CD4-positive, CD25-positive, alpha-beta regulatory T cell (primary cell): ENCODE data around the gene SOWAHC. TPM values are rescaled to one million over a fixed set of nuclear protein-coding genes. Genes with fewer than 3 reads are reported as not detected.

Source experiments
- ATAC-seq, 2 donors: fragments of 150-1000 bp; cut with Tn5 transposase; one replicate each; pipeline ENCODE4 v1.10.0; 2021; ENCODE audit warnings: low read depth in 2 of 2, moderate number of reproducible peaks in 2 of 2, moderate library complexity in 1 of 2
- DNase-seq, 3 donors: peaks; one replicate each; pipeline versions ENCODE4 v3.0.0 to v3.0.0-alpha.2; 2012 to 2022; ENCODE audit warnings: mixed read lengths in 1 of 3
- H3K27ac ChIP-seq: one replicate; pipeline ENCODE4 v1.7.0; 2013; ENCODE audit warnings: mild to moderate bottlenecking, low read length; ENCODE audit not compliant: insufficient read depth, poor library complexity, severe bottlenecking
- H3K27me3 ChIP-seq: one replicate; pipeline ENCODE4 v1.7.0; 2013; ENCODE audit warnings: low read length; ENCODE audit not compliant: control insufficient read depth, insufficient read depth
- H3K36me3 ChIP-seq: one replicate; pipeline ENCODE4 v1.7.0; 2013; ENCODE audit warnings: mild to moderate bottlenecking, low read length, moderate library complexity; ENCODE audit not compliant: control insufficient read depth, insufficient read depth
- H3K4me1 ChIP-seq: 2 replicates; pipeline ENCODE4 v1.7.0; 2013; ENCODE audit warnings: mild to moderate bottlenecking, low read length; ENCODE audit not compliant: insufficient read depth, control insufficient read depth, poor library complexity, severe bottlenecking
- H3K4me3 ChIP-seq: one replicate; pipeline ENCODE4 v1.7.0; 2013; ENCODE audit warnings: low read depth, mild to moderate bottlenecking, low read length, moderate library complexity
- H3K9me3 ChIP-seq, 2 experiments: 1 replicate in 1 of 2; 2 replicates in 1 of 2; pipeline ENCODE4 v1.7.0; 2013; ENCODE audit warnings: low read length in 2 of 2, mild to moderate bottlenecking in 1 of 2, moderate library complexity in 1 of 2; ENCODE audit not compliant: control insufficient read depth in 2 of 2
- H3K27ac Mint-ChIP-seq, 3 donors: one replicate each; pipeline ENCODE4 v1.8.0; 2020 to 2022; ENCODE audit warnings: mild to moderate bottlenecking in 3 of 3, mixed read lengths in 3 of 3, moderate library complexity in 2 of 3
- H3K27me3 Mint-ChIP-seq: one replicate; pipeline ENCODE4 v1.8.0; 2022; ENCODE audit warnings: mild to moderate bottlenecking, mixed read lengths
- H3K36me3 Mint-ChIP-seq: one replicate; pipeline ENCODE4 v1.8.0; 2020; ENCODE audit warnings: mixed read lengths
- H3K4me1 Mint-ChIP-seq, 4 donors: one replicate each; pipeline ENCODE4 v1.8.0; 2020 to 2022; ENCODE audit warnings: mixed read lengths in 4 of 4, mild to moderate bottlenecking in 1 of 4
- H3K4me3 Mint-ChIP-seq, 4 donors: one replicate each; pipeline ENCODE4 v1.8.0; 2020 to 2022; ENCODE audit warnings: mild to moderate bottlenecking in 4 of 4, mixed read lengths in 4 of 4, moderate library complexity in 3 of 4
- H3K9me3 Mint-ChIP-seq, 7 donors: one replicate each; pipeline ENCODE4 v1.8.0; 2020 to 2022; ENCODE audit warnings: mixed read lengths in 7 of 7, mild to moderate bottlenecking in 3 of 7, moderate library complexity in 2 of 7
- polyA plus RNA-seq, 4 donors: library from polyadenylated mRNA; unstranded; fragments of 300-500 nt; fragmentation: Illumina TruSeq; gene quantifications; one replicate each; pipeline ENCODE4 v1.2.3, GENCODE V29; 2021
- total RNA-seq: library from RNA; stranded (reverse); gene quantifications from one replicate; pipeline ENCODE4 v1.2.3, GENCODE V29; 2022

Gene SOWAHC
- total and polyA plus RNA-seq, 5 donors from 2014 or later: 0.86 to 4.8 (median 1.5) TPM

DNA sequence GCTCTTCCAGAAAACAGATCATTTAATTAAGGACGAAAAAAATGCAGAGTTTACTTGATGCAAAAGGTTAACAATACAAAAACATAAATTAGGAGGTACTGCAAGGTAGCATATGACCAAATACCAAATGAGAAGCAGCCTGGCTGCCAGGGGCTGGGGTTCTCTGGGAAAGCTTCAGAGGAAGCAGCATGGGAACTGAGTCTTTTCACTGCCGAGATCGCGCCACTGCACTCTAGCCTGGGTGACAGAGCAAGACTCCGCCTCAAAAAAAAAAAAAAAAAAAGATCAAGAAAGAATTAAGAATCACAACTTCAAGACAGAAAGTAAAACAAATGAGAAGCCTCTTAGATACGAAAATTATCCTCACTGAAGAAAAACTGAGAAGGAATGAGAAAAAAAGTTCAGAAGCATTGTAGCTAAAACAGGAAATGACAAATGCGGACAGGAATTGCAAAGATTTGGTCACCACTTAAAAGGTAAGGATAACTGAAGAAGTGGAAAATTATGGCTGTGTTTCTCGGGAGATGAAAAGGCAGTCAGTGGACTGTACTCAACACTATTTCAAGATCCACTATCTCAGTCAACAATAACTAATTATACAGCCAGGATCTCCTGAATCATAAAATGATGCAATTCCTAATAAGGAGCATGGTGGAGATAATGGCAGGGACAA, 4.7 kb upstream of the SOWAHC start:
- Histone ChIP-seq H3K4me1 (peaks cover 10% of the 10 kb centered on the region), H3K27me3 (peaks cover 32% of the 10 kb centered on the region), H3K36me3 (no peaks in the 10 kb centered on the region), H3K9me3 (no peaks in the 10 kb centered on the region), H3K4me3 (peak overlapping the region; percentile 26), H3K27ac (no peak overlapping the region)
- no peak for DNase-seq
- no peak overlapping the region for H3K27ac Mint-ChIP-seq
- H3K4me3 Mint-ChIP-seq: peak overlapping the region in 2 of 4 donors; percentile 29 to 55
- peaks cover 64% of the 10 kb centered on the region for H3K27me3 Mint-ChIP-seq
- ATAC-seq: no peak
- H3K4me1 Mint-ChIP-seq: peaks cover 7 to 18% (median 9%) of the 10 kb centered on the region in 4 donors
- peaks cover 0 to 6% (median 4%) of the 10 kb centered on the region in 7 donors for H3K9me3 Mint-ChIP-seq
- no peaks in the 10 kb centered on the region for H3K36me3 Mint-ChIP-seq

GRCh38 chr2:109611467-109612095, 2.6 kb upstream of the SOWAHC start:
- Mint-ChIP-seq H3K4me1 (peaks cover 7 to 30% (median 14%) of the 10 kb centered on the region in 4 donors), H3K27me3 (peaks cover 76% of the 10 kb centered on the region), H3K27ac (no peak overlapping the region), H3K9me3 (peaks cover 0 to 6% (median 4%) of the 10 kb centered on the region in 7 donors), H3K36me3 (no peaks in the 10 kb centered on the region), H3K4me3 (peak overlapping the region in 3 of 4 donors; percentile 49 to 89 (median 68))
- Histone ChIP-seq H3K27me3 (peaks cover 37% of the 10 kb centered on the region), H3K4me1 (peaks cover 24% of the 10 kb centered on the region), H3K36me3 (no peaks in the 10 kb centered on the region), H3K9me3 (no peaks in the 10 kb centered on the region), H3K27ac (no peak overlapping the region), H3K4me3 (no peak overlapping the region)
- no peak for ATAC-seq
- peak in 1 of 3 donors; percentile 9 for DNase-seq

GRCh38 chr2:109613081-109613921, 863 bp upstream of the SOWAHC start:
- Mint-ChIP-seq H3K27me3 (peaks cover 72% of the 10 kb centered on the region), H3K4me3 (peak overlapping the region; percentile 90 to 95 (median 93)), H3K27ac (peak overlapping the region in 1 of 3 donors; percentile 73), H3K36me3 (no peaks in the 10 kb centered on the region), H3K9me3 (peaks cover 0 to 6% (median 4%) of the 10 kb centered on the region in 7 donors), H3K4me1 (peaks cover 7 to 30% (median 14%) of the 10 kb centered on the region in 4 donors)
- Histone ChIP-seq H3K9me3 (no peaks in the 10 kb centered on the region), H3K36me3 (no peaks in the 10 kb centered on the region), H3K4me3 (peak overlapping the region; percentile 63), H3K4me1 (peaks cover 24% of the 10 kb centered on the region), H3K27me3 (peaks cover 33% of the 10 kb centered on the region), H3K27ac (peak overlapping the region; percentile 51)
- no peak for ATAC-seq
- peak in 1 of 3 donors; percentile 11 for DNase-seq

GRCh38 chr2:109614715-109615636, 812 bp downstream of the SOWAHC start:
- Histone ChIP-seq H3K36me3 (no peaks in the 10 kb centered on the region), H3K27ac (no peak overlapping the region), H3K9me3 (no peaks in the 10 kb centered on the region), H3K4me1 (peaks cover 24% of the 10 kb centered on the region), H3K4me3 (no peak overlapping the region), H3K27me3 (peaks cover 23% of the 10 kb centered on the region)
- Mint-ChIP-seq H3K9me3 (peaks cover 0 to 6% (median 1%) of the 10 kb centered on the region in 7 donors), H3K27ac (peak overlapping the region in 1 of 3 donors; percentile 38), H3K4me3 (peak overlapping the region; percentile 46 to 93 (median 64)), H3K4me1 (peaks cover 4 to 23% (median 13%) of the 10 kb centered on the region in 4 donors), H3K36me3 (no peaks in the 10 kb centered on the region), H3K27me3 (peaks cover 73% of the 10 kb centered on the region)
- DNase-seq (no peak), ATAC-seq (no peak)

DNA sequence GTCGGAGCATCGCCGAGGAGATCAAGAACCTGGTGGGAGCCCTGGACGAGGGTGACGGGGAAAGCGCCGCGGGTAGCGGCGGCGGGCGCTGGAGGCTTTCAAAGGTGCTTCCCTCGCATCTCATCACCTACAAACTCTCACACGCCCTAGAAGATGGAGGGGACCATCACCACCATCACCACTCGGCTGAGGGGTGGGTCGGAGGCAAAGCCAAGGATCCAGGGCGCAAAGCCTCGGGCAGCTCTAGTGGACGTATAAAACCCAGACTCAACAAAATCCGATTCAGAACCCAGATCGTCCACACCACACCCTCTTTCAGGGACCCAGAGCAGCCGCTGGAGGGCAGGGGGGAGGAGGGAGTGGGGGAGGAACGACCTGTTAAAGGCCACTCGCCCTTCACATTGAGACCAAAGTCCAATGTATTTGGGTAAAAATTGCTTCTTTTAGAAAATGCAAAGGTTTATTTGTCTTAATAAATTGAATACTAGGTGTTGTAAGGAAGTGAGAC, 1.5 kb downstream of the SOWAHC start:
- peaks cover 0 to 6% (median 1%) of the 10 kb centered on the region in 7 donors for H3K9me3 Mint-ChIP-seq
- Histone ChIP-seq H3K4me1 (peaks cover 24% of the 10 kb centered on the region), H3K27ac (no peak overlapping the region), H3K9me3 (no peaks in the 10 kb centered on the region), H3K4me3 (no peak overlapping the region), H3K27me3 (peaks cover 23% of the 10 kb centered on the region), H3K36me3 (no peaks in the 10 kb centered on the region)
- H3K27ac Mint-ChIP-seq: peak overlapping the region in 1 of 3 donors; percentile 38
- H3K27me3 Mint-ChIP-seq: peaks cover 68% of the 10 kb centered on the region
- H3K4me3 Mint-ChIP-seq: peak overlapping the region; percentile 46 to 93 (median 62)
- no peak for DNase-seq
- peaks cover 4 to 23% (median 13%) of the 10 kb centered on the region in 4 donors for H3K4me1 Mint-ChIP-seq
- no peak for ATAC-seq
- no peaks in the 10 kb centered on the region for H3K36me3 Mint-ChIP-seq

- peaks cover 24% of the 10 kb centered on the region for H3K4me1 ChIP-seq
- H3K27ac ChIP-seq: no peak overlapping the region
- no peaks in the 10 kb centered on the region for H3K36me3 ChIP-seq
- H3K27ac Mint-ChIP-seq: no peak overlapping the region
- peaks cover 4 to 23% (median 13%) of the 10 kb centered on the region in 4 donors for H3K4me1 Mint-ChIP-seq
- ATAC-seq (no peak), DNase-seq (no peak)
- H3K36me3 Mint-ChIP-seq: no peaks in the 10 kb centered on the region
- H3K4me3 ChIP-seq: no peak overlapping the region
- peak overlapping the region; percentile 46 to 93 (median 62) for H3K4me3 Mint-ChIP-seq
- no peaks in the 10 kb centered on the region for H3K9me3 ChIP-seq
- H3K27me3 ChIP-seq: peaks cover 23% of the 10 kb centered on the region
- H3K9me3 Mint-ChIP-seq: peaks cover 0 to 4% (median 0%) of the 10 kb centered on the region in 7 donors
- peaks cover 63% of the 10 kb centered on the region for H3K27me3 Mint-ChIP-seq
Observed at GRCh38 chr2:109616184-109616583, 2.0 kb downstream of the SOWAHC start.
